ENCODE results near the gene GSTM3.
"Not testable (repeated sequence)": the region's sequence is repeated elsewhere in the genome, so short reads cannot be mapped to it uniquely, and the experiment has no call there.

The GSTM3 gene

DNA sequence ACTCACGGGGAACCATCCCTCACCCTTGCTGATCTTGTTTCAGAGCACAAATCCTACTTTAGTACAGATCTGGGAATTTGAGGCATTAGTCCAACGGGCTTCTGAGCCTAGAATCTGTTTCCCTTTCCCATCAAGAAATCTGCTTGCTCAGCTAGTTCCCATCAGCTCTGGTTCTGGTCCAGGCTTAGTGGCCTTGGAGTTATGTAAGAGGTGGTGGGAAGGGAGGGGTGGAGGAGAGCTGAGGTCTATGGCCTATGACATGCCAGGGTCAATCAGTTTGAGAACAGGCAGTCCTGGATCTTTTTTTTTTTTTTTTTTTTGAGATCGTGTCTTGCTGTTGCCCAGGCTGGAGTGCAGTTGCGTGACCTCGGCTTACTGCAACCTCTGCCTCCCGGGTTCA, 49.1 kb downstream of the GSTM3 start:
- no peak for DNase-seq

DNA sequence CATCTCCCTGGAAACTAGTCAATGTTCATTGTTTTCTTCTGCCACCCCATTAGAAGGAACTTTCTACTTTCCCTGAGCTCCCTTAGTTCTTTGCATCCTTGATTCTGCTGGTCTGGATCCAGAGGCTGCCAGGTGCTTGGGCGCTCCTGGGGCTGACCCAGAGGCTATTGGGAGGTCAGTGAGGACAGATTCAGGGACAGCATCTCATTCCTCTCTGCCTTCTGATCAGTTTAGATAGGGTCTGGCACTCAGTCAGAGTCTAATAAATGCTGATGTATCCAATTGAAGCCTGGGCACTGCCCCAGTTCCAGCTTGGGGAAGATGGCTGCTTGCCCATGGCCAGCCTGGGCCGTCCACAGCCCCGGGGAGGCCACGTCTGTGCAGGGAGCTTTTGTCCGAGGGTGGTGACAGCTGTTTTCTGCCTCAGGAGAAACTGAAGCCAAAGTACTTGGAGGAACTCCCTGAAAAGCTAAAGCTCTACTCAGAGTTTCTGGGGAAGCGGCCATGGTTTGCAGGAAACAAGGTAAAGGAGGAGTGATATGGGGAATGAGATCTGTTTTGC, 50.9 kb downstream of the GSTM3 start:
- no peak for DNase-seq

- no peak for DNase-seq
Observed at GRCh38 chr1:109687641-109688499, 53.0 kb downstream of the GSTM3 start, which contains the start of gene GSTM1. GSTM1 (plus strand) TSS chr1:109687817; CDS start chr1:109687874, 57 bp downstream.

DNA sequence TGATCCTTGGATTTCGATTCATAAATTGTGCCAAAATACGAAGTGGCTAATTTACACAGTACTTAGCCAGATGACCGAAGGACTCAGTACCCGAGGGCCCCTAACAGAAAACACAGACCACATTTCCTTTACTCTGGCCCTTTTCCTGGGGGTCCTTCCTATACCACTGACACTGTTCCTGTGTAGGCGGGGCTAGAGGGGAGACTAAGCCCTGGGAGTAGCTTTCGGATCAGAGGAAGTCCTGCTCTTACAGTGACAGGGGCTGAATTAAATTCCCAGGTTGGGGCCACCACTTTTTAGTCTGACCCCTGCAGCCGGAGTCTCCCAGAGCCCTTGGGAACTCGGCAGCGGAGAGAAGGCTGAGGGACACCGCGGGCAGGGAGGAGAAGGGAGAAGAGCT, 53.7 kb downstream of the GSTM3 start:
- DNase-seq: not testable (repeated sequence)

GRCh38 chr1:109685890-109686289, 54.9 kb downstream of the GSTM3 start:
- not testable (repeated sequence) for DNase-seq

DNA sequence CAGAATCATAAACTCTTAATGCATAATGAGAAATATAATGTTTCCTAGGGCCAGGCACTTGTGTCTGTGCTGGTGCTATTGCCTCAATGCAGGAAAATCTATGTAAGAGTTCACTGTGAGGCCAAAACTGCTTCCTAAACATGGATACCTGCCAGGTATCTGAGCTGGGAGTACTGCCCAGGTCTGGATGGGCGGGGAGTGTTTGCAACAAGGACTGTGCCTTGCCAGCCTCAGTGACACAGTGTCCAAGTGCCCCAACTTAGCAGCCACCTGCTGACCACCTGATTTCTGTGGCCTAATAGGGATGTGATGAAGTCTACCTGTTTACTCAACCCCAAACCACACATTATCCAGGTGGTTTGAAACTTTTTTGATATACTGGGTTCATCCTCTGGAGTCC, 55.4 kb downstream of the GSTM3 start:
- not testable (repeated sequence) for DNase-seq

DNA sequence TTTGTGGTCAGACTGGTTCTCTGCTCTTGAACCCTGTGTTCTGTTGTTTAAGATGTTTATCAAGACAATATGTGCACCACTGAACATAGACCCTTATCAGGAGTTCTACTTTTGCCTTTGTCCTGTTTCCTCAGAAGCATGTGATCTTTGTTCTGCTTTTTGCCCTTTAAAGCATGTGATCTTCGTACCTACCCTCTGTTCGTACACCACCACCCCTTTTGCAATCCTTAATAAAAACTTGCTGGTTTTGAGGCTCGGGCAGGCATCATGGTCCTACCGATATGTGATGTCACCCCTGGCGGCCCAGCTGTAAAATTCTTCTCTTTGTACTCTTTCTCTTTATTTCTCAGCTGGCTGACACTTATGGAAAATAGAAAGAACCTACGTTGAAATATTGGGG, 56.1 kb downstream of the GSTM3 start:
- not testable (repeated sequence) for DNase-seq
